Middle frontal gyrus (tissue), 1 donor: ENCODE results near the gene EEF1AKMT3.
A peak's percentile ranks its signal among the peaks of the same experiment; 100 is the strongest.

Experiments used
- DNase-seq: peaks from one replicate; pipeline ENCODE4 v3.0.0-alpha.2; 2015; ENCODE audit warnings: low spot score; ENCODE audit errors: extremely low spot score

Gene EEF1AKMT3

GRCh38 chr12:57735198-57735855 lies 37.1 kb upstream of the EEF1AKMT3 start:
- DNase-seq, result no peak

DNA sequence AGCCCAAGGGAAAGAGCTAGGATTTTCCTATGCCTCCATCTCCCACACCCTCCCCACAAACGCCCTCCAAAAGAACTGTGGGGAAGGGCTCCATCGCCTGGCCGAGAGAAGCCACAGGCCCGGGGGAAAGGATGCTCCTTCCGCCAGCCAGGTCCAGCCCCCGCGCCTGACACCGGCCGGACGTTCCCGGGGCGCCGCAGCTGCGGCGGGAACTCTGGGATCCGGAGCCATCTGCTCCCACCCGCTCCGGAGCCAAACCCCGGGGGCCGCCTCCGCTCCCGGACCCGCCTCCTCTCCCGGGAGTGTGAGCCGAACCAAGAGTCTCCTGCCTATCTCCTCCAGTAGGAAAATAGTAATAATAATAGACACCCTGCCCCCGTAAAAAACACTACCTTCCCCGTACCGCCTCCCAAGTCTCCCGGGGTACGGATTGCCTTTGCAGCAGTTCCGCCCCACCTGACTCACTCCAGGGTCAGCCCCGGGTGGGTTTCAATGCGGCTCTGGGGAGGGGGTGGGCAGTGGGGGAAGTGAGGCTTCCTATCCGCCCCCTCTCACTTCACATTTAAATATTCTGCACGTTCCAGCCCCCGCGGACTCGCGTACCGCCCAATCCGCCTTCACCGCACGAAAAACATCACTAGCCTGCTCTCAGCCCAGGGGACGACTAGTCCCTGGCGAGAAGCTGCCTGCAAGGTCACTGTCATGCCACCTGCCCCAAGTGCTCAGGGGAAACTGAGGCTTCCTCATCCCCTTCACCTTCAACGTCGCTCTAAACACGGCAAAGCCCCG lies 36.3 kb upstream of the EEF1AKMT3 start:
- DNase-seq, result no peak

- no peak for DNase-seq
Observed at GRCh38 chr12:57736741-57737466, 35.5 kb upstream of the EEF1AKMT3 start.

- no peak for DNase-seq
Observed at GRCh38 chr12:57737467-57738460, 34.6 kb upstream of the EEF1AKMT3 start.

DNA sequence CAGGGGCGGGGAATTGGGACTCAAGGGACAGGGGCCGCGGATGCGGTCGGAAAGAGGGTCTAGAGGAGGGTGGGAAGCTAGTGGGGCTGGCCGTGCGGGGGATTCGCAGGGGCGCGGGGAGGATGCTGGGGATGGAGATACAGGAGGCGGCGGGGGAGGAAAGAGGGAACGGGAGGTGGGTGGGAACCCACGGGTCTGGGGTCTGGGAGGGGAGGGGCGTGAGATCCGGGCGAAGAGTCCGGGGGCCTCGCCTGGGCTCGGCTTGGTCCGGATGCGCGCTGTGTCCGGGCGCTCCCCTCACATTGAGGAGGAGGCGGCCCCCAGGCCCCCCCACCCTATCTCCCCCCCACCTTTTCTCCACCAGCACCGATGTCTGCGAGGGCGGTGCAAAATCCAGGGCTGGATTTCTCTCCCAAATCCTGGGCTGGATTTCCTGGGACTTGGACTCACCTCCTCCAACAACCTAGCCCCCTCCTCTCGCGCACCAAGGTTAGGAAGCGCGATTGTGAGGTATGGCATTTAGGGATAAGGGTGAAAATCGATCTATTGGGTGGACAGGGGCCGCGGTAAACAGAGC lies 33.7 kb upstream of the EEF1AKMT3 start, which contains the start of gene AGAP2:
AGAP2 (minus strand) TSS at position 82 of the 577 bp plus-strand sequence. CDS start 496 bp downstream, outside the sequence.
- peak; percentile 48 for DNase-seq

DNA sequence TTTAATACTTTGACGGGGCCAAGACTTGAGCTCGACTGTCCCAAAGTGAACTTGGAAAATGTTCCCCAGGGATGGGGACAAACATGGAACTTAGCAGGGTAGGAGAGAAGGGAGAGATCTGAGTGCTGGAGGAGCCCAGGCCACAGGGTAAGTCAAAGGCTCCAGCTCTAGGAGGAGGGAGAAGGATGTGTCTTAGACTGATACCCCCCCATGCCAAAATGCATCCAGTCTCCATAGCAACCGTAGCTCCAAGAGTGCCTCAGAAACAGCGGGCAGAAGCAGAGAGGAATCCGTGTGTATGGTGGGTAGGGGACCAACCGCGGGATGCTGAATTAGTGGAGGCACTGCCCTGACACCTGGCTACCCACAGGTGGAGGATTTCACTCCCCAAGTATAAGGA lies 33.0 kb upstream of the EEF1AKMT3 start:
- no peak for DNase-seq

DNA sequence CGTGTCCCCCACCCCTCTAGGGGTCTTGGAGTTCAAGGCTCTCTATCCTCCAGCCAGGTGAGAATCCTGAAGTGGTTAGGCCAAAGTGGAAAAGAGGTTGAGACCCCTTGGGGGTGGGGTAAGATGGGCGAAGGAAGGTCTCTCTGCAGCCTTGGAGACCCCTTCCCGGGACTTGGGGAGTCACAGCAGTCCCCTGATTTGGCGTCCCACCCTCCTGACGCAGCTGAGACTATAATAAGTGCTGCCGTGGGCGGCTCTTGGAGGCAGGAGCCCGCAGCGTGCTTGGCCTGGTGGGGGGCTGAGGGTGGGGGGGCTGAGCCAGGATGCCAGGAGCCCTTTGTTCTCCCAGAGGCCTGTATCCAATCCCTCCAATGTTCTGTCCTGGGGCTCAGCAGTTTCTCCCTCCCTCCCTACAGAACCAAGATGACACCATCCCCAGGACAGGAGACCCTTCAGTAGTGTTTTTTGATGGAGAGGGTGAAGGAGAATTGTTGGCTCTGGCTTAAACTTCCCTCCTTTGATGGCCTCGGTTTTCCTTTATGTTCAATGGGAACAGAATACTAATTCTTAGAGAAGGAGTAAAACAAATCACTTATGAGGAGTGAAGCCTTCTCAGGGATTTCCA lies 32.4 kb upstream of the EEF1AKMT3 start:
- DNase-seq, result no peak

- DNase-seq, result no peak
Observed at GRCh38 chr12:57740656-57741412, 31.6 kb upstream of the EEF1AKMT3 start.

DNA sequence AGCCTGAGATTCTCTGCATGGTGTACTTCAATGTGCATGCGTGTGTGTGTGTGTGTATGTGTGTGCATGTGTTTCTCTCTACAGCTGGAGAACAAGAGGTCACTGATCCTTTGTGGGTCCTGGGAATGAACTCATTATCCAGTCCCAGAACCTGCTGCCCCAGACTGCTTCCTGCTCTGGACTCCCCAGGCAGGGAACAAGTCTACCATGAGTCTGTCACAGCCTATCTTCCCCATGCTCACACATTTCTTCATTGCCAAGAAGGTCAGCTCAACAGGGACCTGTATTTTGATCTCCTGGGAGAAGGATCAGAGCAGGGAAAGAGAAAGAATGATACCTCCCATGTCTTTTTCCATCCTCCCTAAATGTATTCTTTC lies 31.0 kb upstream of the EEF1AKMT3 start:
- DNase-seq, result no peak

GRCh38 chr12:57741844-57742738 lies 30.3 kb upstream of the EEF1AKMT3 start:
- no peak for DNase-seq

DNA sequence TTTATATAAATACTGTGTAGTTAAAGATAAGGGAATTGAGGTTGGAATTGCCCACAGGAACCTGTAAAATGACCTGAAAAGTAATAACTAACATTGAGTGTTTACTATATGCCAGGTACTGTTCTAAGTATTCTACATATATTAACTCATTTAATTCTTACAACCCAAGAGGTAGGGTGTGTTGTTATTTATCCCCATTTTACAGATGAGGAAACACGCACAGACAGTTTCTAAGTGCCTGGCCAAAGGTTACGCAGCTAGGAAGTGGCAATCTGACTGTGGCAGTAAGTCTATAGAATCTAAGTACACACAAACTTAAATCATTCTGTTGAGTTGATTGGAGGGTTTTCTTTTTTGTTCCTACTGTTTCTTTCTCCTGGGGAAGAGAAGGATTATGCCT lies 28.6 kb upstream of the EEF1AKMT3 start:
- DNase-seq, result no peak

DNA sequence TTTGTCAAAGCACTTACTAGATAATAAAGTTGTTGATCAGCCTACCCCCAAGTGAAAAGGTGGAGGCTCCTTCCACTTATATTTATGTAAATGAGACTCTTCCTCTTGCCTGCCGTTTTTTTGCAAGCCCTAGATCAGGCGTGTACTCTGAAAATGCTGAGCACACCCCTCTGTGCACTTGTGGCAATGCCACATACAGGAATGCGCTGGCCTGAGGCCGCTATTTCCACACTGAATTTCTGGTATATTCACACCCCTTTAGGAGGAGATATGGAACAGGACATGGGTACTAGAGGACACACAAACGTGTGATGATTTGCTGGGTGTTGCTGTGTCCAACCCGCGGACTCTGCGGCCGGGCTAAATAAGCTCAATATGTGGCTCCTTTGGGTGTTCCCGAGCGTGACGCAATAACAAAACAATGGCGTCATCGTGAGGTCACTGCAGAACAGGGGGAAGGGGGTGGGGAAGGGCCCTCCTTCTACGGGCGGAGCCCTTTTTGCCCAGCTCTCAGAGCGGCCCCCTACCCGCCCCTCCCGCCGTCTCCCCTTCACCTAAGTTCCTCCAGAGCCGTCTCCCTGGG lies 28.1 kb upstream of the EEF1AKMT3 start:
- DNase-seq, result no peak

DNA sequence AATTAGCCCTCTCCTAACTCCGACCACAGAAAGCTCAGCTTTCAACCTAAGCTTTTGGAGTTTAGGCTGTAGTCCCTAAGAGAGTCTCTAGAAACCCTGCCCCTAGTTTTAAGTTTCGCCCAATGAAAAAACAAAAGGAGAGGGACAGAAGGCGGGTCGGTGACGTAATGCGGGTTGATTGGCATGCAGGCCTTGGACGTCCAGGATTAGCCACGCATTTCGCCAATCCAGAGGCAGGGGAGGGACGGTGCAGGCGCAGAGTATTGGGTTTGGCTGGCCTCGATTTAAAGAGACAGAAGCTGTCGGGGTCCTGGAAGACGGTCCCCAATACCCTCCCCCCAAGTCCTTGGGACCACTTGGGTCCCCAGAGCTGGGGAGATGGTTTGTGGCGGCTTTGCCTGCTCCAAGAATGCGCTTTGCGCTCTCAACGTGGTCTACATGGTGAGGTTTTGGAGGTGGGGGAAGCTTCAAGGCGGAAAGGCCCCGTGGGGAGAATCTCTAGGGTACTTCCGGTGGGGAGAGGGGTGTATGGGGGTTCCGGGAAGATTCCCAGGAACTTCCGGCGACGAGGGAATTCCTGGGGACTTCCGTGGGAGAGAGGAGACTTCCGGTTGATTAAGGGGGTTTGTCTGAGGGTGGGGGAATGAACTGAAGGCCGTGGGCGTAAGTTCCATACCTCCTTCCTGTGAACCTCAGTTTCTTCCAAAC lies 27.5 kb upstream of the EEF1AKMT3 start, which contains the start of gene TSPAN31:
TSPAN31 (plus strand) TSS at position 263 of the 708 bp plus-strand sequence; CDS start at position 379, 116 bp downstream.
- peak; percentile 97 for DNase-seq

DNA sequence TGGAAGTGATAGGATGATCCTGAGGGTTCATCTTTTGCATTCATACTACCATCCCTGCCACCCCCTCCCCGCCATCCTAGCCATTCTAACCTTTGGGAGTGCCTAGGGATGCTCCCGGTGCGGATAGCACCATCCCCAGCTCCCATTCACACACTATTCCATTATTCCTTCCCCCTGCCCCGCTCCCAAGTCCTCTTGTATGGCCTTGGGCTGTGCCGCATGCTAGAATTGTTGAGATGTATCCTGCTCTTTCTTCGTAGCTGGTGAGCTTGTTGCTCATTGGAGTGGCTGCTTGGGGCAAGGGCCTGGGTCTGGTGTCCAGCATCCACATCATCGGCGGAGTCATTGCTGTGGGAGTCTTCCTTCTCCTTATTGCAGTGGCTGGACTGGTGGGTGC lies 26.9 kb upstream of the EEF1AKMT3 start:
- DNase-seq, result no peak

DNA sequence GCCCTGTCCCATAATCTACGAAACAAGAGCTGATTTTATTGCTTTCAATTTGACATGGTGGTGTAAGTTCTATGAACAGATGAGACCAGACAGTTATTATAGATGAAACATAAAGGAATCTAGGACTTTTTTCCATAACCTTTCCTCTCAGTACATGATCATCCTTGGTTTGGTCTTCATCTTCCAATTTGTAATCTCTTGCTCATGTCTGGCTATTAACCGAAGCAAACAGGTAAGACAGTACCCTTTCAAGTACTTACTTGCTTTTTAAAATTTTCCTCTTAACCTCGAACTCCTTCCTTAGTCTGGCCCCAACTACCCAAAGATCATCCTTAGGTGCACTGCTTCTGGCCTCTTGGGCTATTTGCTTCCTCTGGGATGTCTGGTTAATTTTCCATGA lies 26.4 kb upstream of the EEF1AKMT3 start:
- no peak for DNase-seq

- DNase-seq, result no peak
Observed at GRCh38 chr12:57749061-57749460, 23.4 kb upstream of the EEF1AKMT3 start.
